PC-9 (cell line): ENCODE results near the gene UIMC1.

ENCODE experiments used
- CTCF ChIP-seq: fragments of 200-600 bp; sonication (generic); conservative IDR thresholded peaks from 2 replicates; pipeline ENCODE4 v1.6.1; 2017; ENCODE audit warnings: mixed run types, antibody characterized with exemption, mild to moderate bottlenecking, moderate library complexity
- EZH2 ChIP-seq: fragments of 200-600 bp; sonication (generic); IDR thresholded peaks from 2 replicates; pipeline ENCODE4 v1.8.0; 2017; ENCODE audit warnings: antibody characterized with exemption, low read depth

GRCh38 chr5:176870110-176870591 lies 136.4 kb downstream of the UIMC1 start:
- 0 out of 2 replicates have a peak, but pooled peaks have one; percentile 36 for TF ChIP-seq CTCF
- no peak for TF ChIP-seq EZH2
